Measurements from ENCODE around the gene KCNC3. TPM values are rescaled to one million over a fixed set of nuclear protein-coding genes. Genes with fewer than 3 reads are reported as not detected.

The KCNC3 gene
- total and polyA plus RNA-seq, 2 of the 13 experiments (the other 11 are each of a cell fraction or from before 2014, with no cell fraction given), result 0.29 to 1.7 TPM

DNA sequence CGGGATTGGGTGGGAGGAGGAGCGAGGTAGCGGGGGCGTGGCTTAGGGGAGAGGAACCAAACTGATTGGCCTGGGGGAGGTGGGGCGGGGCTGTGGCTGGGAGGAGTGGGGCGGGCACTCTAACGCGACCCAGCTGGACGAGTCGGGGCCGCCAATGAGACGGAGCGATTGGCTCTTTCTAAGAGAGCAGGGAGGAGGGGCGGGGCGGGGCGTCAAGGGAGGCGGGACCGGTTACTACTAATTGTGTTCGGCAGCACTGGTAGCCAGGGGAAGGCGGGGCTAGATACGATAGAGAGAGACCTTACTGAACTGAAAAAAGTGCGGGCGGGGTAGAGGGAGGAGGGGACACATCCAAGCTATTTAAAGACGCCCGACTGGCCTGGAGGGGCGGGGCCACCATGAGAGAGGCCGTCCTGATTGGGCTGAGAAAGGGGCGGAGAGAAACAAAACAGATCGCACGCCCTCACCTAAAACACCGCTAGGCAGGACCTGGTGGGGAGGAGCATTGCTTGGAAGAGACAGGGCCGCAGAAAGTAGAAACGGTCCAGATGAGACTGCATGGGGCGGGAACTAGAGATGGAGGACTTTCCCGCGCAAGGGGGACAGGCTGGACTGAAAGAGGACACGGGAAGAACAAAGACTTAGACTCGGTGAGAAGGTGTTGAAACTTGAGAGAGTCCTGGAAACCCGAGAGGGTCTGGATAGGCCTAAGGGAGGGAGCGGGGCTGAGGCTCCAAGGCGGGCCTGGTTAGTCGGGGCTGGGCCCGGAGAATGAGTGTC, at the start of gene KCNC3 (continued):
- TF ChIP-seq, protein P1, sequence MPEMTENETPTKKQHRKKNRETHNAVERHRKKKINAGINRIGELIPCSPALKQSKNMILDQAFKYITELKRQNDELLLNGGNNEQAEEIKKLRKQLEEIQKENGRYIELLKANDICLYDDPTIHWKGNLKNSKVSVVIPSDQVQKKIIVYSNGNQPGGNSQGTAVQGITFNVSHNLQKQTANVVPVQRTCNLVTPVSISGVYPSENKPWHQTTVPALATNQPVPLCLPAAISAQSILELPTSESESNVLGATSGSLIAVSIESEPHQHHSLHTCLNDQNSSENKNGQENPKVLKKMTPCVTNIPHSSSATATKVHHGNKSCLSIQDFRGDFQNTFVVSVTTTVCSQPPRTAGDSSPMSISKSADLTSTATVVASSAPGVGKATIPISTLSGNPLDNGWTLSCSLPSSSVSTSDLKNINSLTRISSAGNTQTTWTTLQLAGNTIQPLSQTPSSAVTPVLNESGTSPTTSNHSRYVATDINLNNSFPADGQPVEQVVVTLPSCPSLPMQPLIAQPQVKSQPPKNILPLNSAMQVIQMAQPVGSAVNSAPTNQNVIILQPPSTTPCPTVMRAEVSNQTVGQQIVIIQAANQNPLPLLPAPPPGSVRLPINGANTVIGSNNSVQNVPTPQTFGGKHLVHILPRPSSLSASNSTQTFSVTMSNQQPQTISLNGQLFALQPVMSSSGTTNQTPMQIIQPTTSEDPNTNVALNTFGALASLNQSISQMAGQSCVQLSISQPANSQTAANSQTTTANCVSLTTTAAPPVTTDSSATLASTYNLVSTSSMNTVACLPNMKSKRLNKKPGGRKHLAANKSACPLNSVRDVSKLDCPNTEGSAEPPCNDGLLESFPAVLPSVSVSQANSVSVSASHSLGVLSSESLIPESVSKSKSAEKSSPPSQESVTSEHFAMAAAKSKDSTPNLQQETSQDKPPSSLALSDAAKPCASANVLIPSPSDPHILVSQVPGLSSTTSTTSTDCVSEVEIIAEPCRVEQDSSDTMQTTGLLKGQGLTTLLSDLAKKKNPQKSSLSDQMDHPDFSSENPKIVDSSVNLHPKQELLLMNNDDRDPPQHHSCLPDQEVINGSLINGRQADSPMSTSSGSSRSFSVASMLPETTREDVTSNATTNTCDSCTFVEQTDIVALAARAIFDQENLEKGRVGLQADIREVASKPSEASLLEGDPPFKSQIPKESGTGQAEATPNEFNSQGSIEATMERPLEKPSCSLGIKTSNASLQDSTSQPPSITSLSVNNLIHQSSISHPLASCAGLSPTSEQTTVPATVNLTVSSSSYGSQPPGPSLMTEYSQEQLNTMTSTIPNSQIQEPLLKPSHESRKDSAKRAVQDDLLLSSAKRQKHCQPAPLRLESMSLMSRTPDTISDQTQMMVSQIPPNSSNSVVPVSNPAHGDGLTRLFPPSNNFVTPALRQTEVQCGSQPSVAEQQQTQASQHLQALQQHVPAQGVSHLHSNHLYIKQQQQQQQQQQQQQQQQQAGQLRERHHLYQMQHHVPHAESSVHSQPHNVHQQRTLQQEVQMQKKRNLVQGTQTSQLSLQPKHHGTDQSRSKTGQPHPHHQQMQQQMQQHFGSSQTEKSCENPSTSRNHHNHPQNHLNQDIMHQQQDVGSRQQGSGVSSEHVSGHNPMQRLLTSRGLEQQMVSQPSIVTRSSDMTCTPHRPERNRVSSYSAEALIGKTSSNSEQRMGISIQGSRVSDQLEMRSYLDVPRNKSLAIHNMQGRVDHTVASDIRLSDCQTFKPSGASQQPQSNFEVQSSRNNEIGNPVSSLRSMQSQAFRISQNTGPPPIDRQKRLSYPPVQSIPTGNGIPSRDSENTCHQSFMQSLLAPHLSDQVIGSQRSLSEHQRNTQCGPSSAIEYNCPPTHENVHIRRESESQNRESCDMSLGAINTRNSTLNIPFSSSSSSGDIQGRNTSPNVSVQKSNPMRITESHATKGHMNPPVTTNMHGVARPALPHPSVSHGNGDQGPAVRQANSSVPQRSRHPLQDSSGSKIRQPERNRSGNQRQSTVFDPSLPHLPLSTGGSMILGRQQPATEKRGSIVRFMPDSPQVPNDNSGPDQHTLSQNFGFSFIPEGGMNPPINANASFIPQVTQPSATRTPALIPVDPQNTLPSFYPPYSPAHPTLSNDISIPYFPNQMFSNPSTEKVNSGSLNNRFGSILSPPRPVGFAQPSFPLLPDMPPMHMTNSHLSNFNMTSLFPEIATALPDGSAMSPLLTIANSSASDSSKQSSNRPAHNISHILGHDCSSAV (CRISPR knock-in tag; IDR thresholded peaks at IDR 0.05; ENCODE audit: borderline replicate concordance), result no peak
- TF ChIP-seq GPN1 (CRISPR knock-in tag; IDR thresholded peaks at IDR 0.05; ENCODE audit: borderline replicate concordance) (no peak), ZNF317 (CRISPR knock-in tag; IDR thresholded peaks at IDR 0.05) (no peak), ZFP82 (CRISPR knock-in tag; IDR thresholded peaks at IDR 0.05; ENCODE audit: borderline replicate concordance) (no peak), KLF16 (CRISPR knock-in tag; IDR thresholded peaks at IDR 0.05) (no peak), MAZ (IDR thresholded peaks at IDR 0.05; ENCODE audit: borderline replicate concordance, low read depth, low read length) (peak; percentile 90), MAZ (CRISPR knock-in tag; IDR thresholded peaks at IDR 0.05; ENCODE audit: low read depth) (0 out of 2 replicates have a peak, but pooled peaks have one; percentile 39), FOXA1 (IDR thresholded peaks at IDR 0.05) (no peak), FOXA1 (CRISPR knock-in tag; IDR thresholded peaks at IDR 0.05) (no peak), TBX3 (IDR thresholded peaks at IDR 0.05; ENCODE audit: borderline replicate concordance) (no peak), ZNF780A (CRISPR knock-in tag; IDR thresholded peaks at IDR 0.05) (no peak), ZNF558 (CRISPR knock-in tag; IDR thresholded peaks at IDR 0.05; ENCODE audit: borderline replicate concordance) (no peak), NR2C2 (CRISPR knock-in tag; IDR thresholded peaks at IDR 0.05; ENCODE audit: borderline replicate concordance) (no peak), CEBPG (CRISPR knock-in tag; IDR thresholded peaks at IDR 0.05) (0 out of 2 replicates have a peak, but pooled peaks have one; percentile 3)
- TF ChIP-seq, protein P2, sequence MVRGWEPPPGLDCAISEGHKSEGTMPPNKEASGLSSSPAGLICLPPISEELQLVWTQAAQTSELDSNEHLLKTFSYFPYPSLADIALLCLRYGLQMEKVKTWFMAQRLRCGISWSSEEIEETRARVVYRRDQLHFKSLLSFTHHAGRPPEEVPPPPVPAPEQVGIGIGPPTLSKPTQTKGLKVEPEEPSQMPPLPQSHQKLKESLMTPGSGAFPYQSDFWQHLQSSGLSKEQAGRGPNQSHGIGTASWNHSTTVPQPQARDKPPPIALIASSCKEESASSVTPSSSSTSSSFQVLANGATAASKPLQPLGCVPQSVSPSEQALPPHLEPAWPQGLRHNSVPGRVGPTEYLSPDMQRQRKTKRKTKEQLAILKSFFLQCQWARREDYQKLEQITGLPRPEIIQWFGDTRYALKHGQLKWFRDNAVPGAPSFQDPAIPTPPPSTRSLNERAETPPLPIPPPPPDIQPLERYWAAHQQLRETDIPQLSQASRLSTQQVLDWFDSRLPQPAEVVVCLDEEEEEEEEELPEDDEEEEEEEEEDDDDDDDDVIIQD (CRISPR knock-in tag; IDR thresholded peaks at IDR 0.05; ENCODE audit: low read depth), result no peak
- TF ChIP-seq, protein P3, sequence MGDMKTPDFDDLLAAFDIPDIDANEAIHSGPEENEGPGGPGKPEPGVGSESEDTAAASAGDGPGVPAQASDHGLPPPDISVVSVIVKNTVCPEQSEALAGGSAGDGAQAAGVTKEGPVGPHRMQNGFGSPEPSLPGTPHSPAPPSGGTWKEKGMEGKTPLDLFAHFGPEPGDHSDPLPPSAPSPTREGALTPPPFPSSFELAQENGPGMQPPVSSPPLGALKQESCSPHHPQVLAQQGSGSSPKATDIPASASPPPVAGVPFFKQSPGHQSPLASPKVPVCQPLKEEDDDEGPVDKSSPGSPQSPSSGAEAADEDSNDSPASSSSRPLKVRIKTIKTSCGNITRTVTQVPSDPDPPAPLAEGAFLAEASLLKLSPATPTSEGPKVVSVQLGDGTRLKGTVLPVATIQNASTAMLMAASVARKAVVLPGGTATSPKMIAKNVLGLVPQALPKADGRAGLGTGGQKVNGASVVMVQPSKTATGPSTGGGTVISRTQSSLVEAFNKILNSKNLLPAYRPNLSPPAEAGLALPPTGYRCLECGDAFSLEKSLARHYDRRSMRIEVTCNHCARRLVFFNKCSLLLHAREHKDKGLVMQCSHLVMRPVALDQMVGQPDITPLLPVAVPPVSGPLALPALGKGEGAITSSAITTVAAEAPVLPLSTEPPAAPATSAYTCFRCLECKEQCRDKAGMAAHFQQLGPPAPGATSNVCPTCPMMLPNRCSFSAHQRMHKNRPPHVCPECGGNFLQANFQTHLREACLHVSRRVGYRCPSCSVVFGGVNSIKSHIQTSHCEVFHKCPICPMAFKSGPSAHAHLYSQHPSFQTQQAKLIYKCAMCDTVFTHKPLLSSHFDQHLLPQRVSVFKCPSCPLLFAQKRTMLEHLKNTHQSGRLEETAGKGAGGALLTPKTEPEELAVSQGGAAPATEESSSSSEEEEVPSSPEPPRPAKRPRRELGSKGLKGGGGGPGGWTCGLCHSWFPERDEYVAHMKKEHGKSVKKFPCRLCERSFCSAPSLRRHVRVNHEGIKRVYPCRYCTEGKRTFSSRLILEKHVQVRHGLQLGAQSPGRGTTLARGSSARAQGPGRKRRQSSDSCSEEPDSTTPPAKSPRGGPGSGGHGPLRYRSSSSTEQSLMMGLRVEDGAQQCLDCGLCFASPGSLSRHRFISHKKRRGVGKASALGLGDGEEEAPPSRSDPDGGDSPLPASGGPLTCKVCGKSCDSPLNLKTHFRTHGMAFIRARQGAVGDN (CRISPR knock-in tag; IDR thresholded peaks at IDR 0.05), result peak; percentile 58

Data from HepG2 (cell line).